GM18526 (cell line): ENCODE data around the gene KISS1.

Source experiments
- POLR2A ChIP-seq: IDR thresholded peaks from 3 replicates; pipeline ENCODE4 v1.6.1; 2011; ENCODE audit not compliant: insufficient read length; ENCODE audit errors: extremely low read depth

The KISS1 gene

DNA sequence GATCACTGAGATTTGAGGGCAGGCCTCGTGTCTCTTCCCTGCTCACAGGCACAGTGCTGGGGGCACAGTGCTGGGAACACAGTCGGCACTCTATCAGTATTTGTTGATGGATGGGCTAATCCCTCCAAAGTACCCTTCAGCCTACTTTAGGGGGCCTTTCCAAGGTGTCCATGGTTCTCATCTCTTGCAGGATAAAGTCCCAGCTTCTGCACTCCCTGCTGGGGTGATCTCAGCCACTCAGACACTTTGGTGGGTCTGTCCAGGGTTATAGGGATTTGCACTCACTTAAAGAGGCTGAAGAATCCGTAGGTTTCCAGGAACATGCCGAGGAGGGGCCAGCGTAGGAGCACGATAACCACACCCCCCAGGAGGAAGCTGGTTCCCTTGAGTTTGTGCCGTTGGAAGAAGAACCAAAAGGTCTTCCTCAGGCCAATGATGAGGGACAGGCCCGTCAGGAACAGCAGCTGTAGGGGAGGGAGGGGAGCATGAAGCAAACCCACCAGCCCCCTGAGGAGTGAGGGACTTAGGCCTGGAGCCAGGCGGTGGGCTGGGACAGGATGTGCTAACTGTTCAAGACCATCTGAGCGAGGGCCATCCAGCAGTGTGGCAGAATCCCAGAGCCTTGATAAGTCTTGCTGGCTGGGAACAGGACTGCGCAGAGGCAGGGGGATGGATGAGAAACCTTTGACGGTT, 5.2 kb upstream of the KISS1 start:
- no peak for TF ChIP-seq POLR2A

DNA sequence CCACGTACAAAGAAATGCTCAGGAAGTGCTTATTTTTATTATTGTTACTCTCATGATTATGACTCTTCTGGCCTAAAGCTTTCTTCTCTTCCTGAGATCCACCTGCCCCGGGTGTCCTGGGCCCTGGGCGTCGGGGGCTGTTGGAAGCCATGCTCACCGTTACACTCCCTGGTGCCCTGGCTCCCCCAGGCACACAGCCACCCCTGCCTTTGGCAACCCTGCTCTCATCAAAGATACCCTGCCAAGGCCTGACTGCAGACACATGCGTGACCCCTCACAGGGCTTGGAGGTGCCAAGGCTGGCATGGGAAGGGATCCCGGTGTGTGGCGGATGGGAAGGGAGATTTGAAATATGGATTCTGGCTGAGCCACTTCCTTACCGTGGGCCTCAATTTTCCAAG, 3.3 kb upstream of the KISS1 start:
- no peak for TF ChIP-seq POLR2A

DNA sequence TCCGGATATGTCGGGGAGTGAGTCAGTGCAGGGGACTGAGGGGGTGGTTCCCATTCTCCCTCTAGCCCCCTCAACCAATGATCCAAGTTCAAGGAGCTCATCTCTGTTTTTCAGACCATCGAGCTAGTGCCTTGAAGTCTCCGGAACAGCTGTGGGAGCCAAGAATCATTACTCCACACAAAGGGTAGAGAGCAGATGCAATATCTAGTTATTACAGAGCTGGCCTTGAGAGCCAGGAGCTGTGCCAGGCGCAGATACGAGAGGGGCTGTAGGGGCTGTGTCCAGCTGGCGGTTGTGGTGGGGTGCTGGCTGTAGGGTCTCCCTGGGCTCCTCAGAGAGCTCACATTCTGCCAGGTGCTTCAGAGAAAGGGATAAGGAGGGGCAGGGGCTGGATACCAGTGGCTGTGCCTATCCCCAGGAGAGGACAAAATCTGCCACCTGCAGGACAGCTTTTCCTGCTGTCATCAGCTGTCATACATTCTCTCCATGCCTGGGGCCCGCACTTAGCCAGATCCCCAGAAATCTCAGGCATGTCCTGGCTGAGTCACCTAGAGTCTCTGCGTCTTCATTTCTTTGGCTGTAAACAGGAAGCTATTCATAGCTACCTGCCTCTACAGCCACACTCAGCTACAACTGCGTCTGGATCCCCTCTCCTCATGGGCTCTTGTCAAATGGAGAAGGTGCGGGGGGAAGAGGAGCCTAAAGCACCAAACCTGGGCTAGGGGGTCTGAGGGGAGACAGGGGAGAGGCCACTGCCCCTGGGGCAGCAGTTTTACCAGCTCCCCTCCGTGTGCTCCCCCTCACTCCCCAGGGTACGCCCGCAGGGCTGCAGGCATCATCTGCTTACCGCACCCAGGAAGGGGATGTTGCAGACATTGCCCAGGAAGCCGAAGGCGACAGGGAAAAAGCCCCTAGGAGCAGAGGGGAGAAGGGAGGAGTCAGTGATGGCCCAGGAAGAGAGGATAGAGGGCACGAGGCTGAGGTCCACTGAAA, 2.4 kb upstream of the KISS1 start:
- no peak for TF ChIP-seq POLR2A

DNA sequence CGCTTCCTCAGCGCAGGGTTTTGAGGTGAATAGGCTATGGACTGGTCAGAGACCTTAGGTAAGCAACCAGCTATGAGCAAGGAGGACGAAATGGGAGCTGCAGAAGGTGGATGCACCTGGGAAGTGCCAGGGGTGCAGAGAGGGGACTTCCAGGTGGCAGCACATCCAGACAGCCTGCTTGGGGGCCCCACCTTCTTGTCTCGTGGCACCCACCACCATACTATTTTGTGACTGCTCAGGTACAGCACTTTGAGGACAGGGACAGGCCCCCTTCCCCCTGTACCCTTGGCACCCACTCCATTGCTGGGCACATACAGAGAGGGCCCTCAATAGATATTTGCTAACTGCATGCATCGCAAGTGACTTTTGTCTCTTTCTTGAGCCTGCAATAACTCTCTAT, 777 bp upstream of the KISS1 start:
- no peak for TF ChIP-seq POLR2A

DNA sequence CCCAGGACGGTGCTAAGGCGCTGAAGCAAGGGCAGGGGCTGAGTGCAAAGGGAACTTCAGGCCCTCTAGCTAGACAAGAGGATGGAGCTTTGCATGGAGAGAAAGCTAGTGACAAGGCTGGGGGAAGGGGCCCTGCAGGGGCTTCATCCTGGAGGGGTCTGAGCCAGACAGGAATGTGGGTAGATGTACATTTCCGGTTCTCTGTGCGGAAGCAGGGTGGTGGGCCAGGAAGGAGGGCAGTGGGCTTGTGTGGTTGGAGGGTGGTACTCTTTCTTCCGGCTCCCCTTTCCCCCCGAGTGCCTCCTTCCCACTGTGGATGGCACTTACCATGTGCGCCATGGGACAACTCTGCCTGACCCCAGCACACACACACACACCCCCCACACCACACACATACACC, 1.5 kb downstream of the KISS1 start:
- TF ChIP-seq POLR2A, result no peak

DNA sequence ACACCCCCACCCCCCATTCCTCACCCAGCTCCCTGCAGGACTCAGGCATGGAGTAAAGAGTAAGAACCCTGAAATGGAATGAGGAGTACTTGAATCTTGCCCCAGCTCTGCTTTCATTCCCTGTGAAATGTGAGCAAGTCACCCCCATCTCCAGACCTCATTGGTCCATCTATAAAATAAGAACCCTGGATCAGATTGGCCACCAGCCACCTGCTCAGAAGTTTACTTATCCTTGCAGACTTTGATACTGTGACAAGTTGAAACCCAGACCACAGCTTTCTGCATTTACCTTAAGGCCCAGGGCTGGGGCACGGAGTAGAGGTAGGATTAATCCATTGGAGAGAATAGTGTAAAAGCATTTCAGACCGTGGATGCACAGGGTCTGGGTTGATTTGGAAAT, 2.2 kb downstream of the KISS1 start:
- TF ChIP-seq POLR2A, result no peak

DNA sequence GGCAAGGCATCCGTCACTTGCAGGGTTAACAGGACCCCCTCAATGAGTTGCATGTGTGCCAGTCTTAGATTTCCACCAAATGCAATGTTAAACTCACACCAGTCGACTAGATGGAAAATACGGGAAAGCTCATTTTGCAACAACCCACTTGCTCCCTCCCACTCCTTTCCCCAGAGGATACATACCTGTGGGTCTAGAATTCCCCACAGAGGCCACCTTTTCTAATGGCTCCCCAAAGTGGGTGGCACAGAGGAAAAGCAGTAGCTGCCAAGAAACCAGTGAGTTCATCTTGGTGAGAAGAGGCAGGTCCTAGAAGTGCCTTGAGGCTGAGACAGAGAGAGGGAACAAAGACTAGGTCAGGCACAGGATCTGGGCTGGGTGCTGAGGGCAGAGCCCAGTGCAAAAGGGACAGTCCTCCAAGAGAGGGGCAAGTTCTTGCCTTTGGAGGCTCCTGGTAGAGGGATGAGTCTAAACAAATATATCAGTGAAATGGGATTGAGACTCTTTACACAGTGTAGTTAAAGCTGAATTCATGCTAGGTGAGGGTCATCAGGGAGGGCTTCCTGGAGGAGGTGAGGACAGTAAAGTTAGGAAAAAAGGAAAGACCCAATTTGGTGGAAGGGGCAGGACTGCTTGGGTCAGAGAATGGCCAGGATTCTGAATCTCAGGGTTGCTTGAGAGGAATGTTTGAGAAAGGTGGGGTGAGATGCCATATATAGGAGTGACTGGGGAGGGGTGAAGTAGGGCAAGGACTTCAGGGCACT, 3.5 kb downstream of the KISS1 start:
- no peak for TF ChIP-seq POLR2A

DNA sequence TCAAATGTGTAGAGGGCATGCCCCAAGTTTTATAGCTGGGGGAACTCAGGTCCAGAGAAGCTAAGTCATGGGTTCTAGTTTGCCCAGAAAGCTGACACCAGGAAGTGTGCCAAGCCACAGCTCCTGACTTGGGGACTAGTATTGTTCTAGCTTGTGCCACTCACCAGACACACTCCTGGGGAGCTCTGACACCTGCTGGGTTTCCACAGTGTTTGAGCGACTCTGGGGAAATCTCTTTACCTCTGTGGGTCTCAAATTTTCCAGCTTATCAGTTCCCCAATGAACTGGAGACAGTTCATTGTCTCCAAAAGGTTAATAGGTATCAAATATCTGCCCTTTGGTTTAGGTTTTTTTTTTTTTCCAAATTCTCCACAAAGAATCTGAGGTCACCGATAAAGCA, 4.2 kb downstream of the KISS1 start:
- no peak for TF ChIP-seq POLR2A

DNA sequence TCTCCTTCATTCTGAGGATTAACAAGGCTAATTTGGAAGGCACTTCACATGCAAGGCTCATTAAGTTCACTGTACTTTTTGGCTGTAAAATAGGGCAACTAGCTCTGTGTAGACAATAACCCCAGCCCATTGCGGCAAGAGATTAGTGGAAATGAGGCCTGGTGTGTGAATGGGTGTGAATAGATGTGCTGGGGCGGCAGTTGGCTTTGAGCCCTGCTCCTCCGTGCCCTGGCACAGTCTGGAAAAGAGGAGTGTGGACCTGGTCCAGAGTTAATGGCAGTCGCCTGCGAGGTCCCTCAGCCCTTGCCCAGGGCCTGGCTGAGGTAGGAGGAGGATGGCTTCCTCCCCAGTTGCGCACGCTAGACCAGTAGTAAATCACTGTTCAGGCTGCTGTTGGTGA, 4.8 kb downstream of the KISS1 start:
- no peak for TF ChIP-seq POLR2A

DNA sequence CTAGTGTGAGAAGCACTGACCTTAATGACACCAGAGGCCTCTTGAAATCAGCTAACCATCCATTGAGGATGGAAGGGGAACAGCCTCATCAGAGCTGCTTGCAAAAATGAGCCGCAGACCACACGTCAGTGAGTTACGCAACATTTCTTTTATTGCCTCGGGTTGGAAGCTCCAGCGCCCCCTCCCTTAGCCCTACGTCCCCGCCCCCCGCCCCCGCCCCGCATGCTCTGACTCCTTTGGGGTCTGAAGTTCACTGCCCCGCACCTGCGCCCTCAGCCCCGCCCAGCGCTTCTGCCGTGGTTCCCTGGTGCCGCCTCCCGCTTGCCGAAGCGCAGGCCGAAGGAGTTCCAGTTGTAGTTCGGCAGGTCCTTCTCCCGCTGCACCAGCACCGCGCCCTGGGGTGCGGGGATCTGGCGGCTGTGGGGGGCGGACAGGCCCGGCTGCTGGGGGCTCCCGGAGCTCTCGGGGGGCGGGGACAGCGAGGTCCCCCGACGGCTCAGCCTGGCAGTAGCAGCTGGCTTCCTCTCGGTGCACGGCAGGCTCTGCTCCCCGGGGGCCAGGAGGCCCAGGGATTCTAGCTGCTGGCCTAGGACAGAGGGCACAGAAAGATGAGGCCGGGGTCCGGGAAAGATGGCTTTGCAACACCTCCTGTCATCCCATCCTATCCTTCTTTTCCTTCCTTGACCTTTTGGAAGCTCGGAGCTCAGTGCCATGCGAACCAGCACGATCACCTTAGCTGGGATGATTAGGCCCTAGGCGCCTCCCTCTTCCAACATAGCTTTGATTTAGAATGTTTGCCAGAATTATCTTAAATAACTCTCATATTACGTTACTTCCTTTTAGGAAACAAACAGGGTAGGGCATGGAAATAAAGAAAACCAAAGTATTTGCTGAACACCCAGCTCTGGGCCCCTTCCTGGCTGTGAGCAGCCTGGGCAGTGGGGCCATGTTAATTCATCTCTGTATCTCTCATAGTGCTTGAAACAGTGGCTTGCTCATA, 5.8 kb downstream of the KISS1 start:
- no peak for TF ChIP-seq POLR2A

DNA sequence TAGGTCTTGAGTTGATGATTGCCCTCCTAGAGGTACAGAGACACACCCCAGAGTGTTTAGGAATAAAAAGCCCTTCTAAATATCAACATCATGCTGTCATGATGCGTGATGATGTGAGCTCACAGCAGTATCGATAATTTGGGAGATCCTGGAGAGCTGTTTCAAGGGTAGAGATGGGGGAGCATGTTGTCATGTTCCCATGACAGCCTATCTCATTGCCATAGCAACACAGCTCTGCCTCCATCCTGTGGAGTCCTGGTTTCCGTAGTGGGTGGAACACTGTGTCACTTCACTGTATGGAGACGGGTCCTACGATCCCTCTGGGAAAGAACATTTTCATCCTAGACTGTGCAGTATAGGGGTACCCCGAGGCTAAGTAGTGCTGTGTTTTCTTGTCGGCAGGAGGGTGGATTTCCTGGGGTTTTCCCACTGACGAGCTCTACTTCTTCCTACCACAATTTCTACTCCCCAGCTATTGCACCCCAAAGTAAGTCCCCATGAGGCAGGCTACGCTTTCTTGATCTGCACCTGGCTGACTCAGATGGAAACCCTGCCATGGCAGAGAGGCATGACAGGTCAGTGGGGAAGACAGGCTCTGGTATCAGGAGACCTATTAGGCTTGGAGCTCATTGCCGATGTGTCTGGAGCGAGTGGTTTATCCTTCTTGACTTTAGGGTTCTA, 7.2 kb downstream of the KISS1 start:
- TF ChIP-seq POLR2A, result no peak

DNA sequence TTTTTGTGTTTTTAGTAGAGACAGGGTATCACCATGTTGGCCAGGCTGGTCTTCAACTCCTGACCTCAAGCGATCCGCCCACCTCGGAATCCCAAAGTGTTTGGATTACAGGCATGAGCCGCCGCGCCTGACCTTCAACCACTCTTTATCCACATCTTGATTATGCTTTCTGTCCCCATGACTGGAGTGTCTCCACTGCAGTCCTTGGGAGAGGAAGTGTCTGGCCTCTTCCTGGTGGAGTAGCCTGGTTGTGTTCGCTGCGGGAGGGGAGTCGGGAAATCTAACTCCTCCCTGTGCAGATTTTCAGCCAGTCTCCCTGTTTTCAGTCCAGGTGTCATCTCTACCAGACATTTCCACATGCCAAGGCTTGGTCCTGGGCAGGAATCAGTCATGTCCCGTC, 9.7 kb downstream of the KISS1 start:
- no peak for TF ChIP-seq POLR2A

DNA sequence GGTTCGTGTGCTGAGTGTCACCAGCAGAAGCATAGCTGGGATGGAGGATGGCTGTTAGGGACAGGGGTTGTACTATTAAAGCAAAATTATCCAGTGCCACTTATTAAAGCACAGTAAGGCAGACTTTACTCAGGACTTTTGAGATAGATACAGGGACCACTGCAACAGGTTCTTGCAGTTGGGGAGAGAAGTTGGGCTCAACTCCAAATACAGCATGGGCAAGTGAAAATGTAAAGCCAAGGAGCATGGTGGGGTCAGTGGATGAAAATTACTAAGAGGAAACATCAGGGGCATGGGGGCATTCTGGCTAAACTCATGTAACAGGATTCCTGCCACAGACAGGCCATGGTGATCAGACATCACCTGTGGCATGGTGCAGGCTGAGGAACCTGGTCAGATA, 15.2 kb downstream of the KISS1 start:
- TF ChIP-seq POLR2A, result no peak

DNA sequence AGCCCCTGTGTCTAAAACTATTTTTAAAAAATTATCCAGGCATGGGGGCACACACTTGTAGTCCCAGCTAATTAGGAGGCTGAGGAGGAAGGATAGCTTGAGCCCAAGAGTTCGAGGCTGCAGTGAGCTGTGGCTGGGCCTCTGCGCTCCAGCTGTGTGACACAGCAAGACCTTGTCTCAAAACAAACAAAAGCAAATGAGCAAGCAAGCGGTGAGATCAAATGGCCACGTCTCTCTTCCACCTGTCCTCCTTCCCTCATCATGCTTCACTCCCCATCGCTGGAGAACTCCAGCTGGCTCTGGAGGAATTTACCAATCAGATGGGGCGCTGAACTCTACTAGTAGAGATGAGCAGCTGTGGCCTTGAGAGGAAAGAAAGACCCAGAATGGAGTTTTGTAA, 16.2 kb downstream of the KISS1 start:
- TF ChIP-seq POLR2A, result no peak

DNA sequence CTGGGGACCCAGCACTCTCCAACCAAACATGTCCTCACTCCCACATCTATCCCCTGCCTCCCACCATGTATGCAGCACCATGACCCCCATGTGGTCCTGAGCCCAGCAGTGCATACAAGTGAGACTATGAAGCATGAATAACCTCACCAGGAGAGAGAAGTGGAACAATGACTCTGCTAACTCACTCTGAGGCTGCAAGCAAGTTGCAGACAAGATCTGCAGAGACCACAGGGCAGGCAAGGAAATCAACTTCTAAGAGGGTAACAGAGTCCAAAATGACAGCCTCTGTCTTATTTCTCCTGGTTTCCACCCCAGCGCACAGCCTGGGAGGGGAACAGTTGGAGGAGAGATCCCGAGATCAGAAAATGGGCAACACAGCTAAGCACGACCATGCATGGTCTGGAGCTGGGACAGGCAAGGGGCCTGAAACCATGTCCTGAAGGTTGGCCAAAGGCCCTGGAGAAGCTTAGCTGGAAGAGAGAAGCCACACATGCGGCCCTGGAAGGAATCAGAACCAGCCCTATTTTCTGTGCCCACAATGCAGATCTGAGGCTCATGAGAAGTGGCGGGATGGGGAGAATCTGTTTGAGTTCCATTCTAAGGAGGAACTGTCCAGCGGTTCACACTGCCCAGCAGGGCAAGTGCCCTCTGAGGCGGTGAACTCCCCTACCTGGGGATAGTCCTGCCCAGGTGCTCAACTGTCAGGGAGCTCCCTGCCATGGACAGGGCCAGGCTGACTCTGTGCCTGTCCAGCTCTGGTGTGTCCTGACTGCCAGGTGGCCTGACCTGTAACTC, 17.6 kb downstream of the KISS1 start:
- no peak for TF ChIP-seq POLR2A
